Smooth muscle cell (in vitro differentiated cells): Measurements from ENCODE around the gene CRYBG2. TPM values are rescaled to one million over a fixed set of nuclear protein-coding genes. Genes with fewer than 3 reads are reported as not detected.
"Not testable (repeated sequence)": the region's sequence is repeated elsewhere in the genome, so short reads cannot be mapped to it uniquely, and the experiment has no call there.

Source experiments
- DNase-seq: peaks from one replicate; lab custom pipeline; 2025; ENCODE audit not compliant: unreplicated experiment; lab: John Stamatoyannopoulos, UW
- H2AFZ ChIP-seq: fragments of 200-600 bp; sonication (generic); 2 replicates; pipeline ENCODE4 v1.6.0; 2016; ENCODE audit warnings: antibody characterized with exemption, low read depth, mild to moderate bottlenecking
- H3F3A ChIP-seq: fragments of 200-600 bp; sonication (generic); 2 replicates; pipeline ENCODE4 v1.6.0; 2017; ENCODE audit warnings: antibody characterized with exemption, low read depth
- H3K27ac ChIP-seq: fragments of 200-600 bp; sonication (generic); 2 replicates; pipeline ENCODE4 v1.5.1; 2016; ENCODE audit warnings: low read depth, mild to moderate bottlenecking
- H3K27me3 ChIP-seq: fragments of 200-600 bp; sonication (generic); 2 replicates; pipeline ENCODE4 v1.6.1; 2016; ENCODE audit warnings: low read depth, mild to moderate bottlenecking
- H3K36me3 ChIP-seq: fragments of 200-600 bp; sonication (generic); 2 replicates; pipeline ENCODE4 v1.5.1; 2016; ENCODE audit warnings: low read depth
- H3K4me1 ChIP-seq: fragments of 200-600 bp; sonication (generic); 2 replicates; pipeline ENCODE4 v1.5.1; 2016; ENCODE audit warnings: low read depth
- H3K4me2 ChIP-seq: fragments of 200-600 bp; sonication (generic); 2 replicates; pipeline ENCODE4 v1.6.0; 2016; ENCODE audit warnings: mild to moderate bottlenecking
- H3K4me3 ChIP-seq: fragments of 200-600 bp; sonication (generic); 2 replicates; pipeline ENCODE4 v1.5.1; 2016; ENCODE audit warnings: mild to moderate bottlenecking
- H3K79me2 ChIP-seq: fragments of 200-600 bp; sonication (generic); 2 replicates; pipeline ENCODE4 v1.6.0; 2016; ENCODE audit warnings: low read depth, mild to moderate bottlenecking
- H3K9ac ChIP-seq: fragments of 200-600 bp; sonication (generic); 2 replicates; pipeline ENCODE4 v1.6.0; 2016; ENCODE audit warnings: low read depth
- H3K9me3 ChIP-seq: fragments of 200-600 bp; sonication (generic); replicated peaks from 2 replicates; pipeline ENCODE4 v1.5.1; 2016; ENCODE audit warnings: low read depth
- H4K20me1 ChIP-seq: fragments of 200-600 bp; sonication (generic); 2 replicates; pipeline ENCODE4 v1.6.0; 2016; ENCODE audit warnings: low read depth
- WGBS: methylation state at CpG from one replicate; pipeline ENCODE4 v1.1.7; 2016; ENCODE audit warnings: low lambda C conversion rate; 5-methylcytosine and 5-hydroxymethylcytosine counted together
- polyA plus RNA-seq: library from polyadenylated mRNA; unstranded; fragments of >200 nt; fragmentation: Nextera tagmentation; extraction: Ambion mirVana; gene quantifications from 2 replicates; pipeline ENCODE4 v1.2.1, GENCODE V29; 2016
- total RNA-seq: library from RNA; depleted of rRNA; stranded (reverse); fragments of >200 nt; gene quantifications from 2 replicates; pipeline ENCODE4 v1.2.3, GENCODE V29; 2014
- TF ChIP-seq, protein P1 (sequence below): fragments of 200-600 bp; sonication (generic); IDR thresholded peaks from 2 replicates; pipeline ENCODE4 v1.5.1; 2017; ENCODE audit warnings: borderline replicate concordance, mild to moderate bottlenecking, antibody characterized with exemption; ENCODE audit not compliant: insufficient read depth, poor library complexity, severe bottlenecking

CRYBG2 gene
- total and polyA plus RNA-seq, 2 experiments from 2014 or later, result 4.1 to 9.5 TPM

DNA sequence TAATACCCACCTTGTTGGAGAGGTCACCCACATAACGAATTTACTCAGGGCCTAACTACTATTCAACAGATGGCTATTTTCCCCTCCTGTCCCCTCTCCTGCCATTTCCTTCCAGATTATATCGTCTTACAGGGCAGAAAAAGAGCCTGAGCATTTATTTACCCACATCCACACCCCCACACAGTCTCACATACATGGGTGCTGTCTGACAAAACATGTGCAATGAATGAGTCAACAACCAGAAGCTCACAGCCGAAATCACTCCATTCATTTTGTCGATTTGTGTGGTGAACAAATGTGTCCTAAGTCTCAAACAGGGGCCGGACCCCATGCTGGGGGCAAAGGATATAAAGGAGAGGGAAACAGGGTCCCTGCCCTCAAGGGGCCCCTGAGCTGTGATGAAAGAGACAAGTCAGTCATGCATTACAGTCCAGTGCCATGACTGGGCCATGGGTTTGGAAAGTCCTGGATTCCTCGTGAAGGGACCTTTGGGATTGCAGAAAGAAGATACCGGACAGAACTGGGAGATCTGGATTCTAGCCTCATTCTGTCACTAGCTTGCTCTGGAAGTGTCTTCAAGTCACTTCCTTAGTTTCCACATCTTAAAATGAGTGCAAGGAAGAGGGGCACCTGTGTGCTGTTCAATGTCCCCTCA is 35.0 kb upstream of the CRYBG2 start:
- Histone ChIP-seq H3K27me3 (no peaks in the 10 kb centered on the region), H3K9ac (no peak overlapping the region), H3K27ac (no peak overlapping the region), H3K4me2 (peak overlapping the region; percentile 35), H3F3A (no peaks in the 10 kb centered on the region), H2AFZ (no peak overlapping the region), H3K4me3 (no peak overlapping the region), H4K20me1 (no peaks in the 10 kb centered on the region), H3K9me3 (no peaks in the 10 kb centered on the region), H3K36me3 (no peaks in the 10 kb centered on the region), H3K79me2 (no peaks in the 10 kb centered on the region), H3K4me1 (peaks cover 9% of the 10 kb centered on the region)
- WGBS, result 59% methylated on average over 7 of the region's 7 CpGs
- no peak for DNase-seq
- TF ChIP-seq, protein P1, sequence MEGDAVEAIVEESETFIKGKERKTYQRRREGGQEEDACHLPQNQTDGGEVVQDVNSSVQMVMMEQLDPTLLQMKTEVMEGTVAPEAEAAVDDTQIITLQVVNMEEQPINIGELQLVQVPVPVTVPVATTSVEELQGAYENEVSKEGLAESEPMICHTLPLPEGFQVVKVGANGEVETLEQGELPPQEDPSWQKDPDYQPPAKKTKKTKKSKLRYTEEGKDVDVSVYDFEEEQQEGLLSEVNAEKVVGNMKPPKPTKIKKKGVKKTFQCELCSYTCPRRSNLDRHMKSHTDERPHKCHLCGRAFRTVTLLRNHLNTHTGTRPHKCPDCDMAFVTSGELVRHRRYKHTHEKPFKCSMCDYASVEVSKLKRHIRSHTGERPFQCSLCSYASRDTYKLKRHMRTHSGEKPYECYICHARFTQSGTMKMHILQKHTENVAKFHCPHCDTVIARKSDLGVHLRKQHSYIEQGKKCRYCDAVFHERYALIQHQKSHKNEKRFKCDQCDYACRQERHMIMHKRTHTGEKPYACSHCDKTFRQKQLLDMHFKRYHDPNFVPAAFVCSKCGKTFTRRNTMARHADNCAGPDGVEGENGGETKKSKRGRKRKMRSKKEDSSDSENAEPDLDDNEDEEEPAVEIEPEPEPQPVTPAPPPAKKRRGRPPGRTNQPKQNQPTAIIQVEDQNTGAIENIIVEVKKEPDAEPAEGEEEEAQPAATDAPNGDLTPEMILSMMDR, result no peak

DNA sequence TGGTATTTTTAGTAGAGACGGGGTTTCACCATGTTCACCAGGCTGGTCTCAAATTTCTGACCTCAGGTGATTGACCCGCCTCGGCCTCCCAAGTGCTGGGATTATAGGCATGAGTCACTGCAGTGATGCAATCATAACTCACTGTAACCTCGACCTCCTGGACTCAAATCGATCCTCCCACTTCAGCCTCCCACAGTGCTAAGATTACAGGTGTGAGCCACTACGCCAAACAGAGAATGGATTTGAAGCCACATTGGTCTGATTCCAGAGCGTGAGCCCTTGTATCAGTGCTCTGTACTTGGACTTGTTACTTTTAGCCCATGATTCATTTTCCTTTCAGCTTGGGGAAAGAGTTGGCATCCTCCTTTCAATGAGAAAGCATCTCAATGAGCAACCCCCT is 33.5 kb upstream of the CRYBG2 start:
- no peak overlapping the region for H2AFZ ChIP-seq
- H3K27me3 ChIP-seq, result no peaks in the 10 kb centered on the region
- no peaks in the 10 kb centered on the region for H3K79me2 ChIP-seq
- no peak overlapping the region for H3K27ac ChIP-seq
- no peak overlapping the region for H3K9ac ChIP-seq
- 53% methylated on average over 7 of the region's 7 CpGs for WGBS
- DNase-seq, result no peak
- H4K20me1 ChIP-seq, result no peaks in the 10 kb centered on the region
- no peaks in the 10 kb centered on the region for H3F3A ChIP-seq
- TF ChIP-seq, protein P1, result no peak
- H3K4me1 ChIP-seq, result peaks cover 9% of the 10 kb centered on the region
- H3K4me3 ChIP-seq, result no peak overlapping the region
- H3K9me3 ChIP-seq, result no peaks in the 10 kb centered on the region
- no peaks in the 10 kb centered on the region for H3K36me3 ChIP-seq
- no peak overlapping the region for H3K4me2 ChIP-seq

DNA sequence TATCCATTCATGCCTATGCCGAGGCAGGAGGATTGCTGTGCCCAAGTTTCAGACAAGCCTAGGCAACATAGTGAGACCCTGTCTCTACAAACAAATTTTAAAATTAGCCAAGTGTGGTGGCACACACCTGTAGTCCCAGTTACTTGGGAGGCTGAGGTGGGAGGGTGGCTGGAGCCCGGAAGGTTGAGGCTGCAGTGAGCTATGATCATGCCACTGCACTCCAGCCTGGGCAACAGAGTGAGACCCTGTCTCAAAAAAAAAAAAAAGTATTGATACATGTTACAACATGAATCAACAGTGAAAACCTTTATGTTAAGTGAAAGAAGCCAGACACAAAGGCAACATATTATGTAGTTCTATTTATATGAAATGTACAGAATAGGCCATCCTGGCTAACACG is 31.1 kb upstream of the CRYBG2 start:
- H3K27me3 ChIP-seq, H2AFZ ChIP-seq, H3K9ac ChIP-seq, H3K4me3 ChIP-seq, H3K4me1 ChIP-seq, H3K36me3 ChIP-seq, H3K9me3 ChIP-seq, H3F3A ChIP-seq, DNase-seq, H3K27ac ChIP-seq, H4K20me1 ChIP-seq, H3K79me2 ChIP-seq: not testable (repeated sequence)
- H3K4me2 ChIP-seq, result peak overlapping the region; percentile 73
- WGBS, result 98% methylated on average over 3 of the region's 3 CpGs

DNA sequence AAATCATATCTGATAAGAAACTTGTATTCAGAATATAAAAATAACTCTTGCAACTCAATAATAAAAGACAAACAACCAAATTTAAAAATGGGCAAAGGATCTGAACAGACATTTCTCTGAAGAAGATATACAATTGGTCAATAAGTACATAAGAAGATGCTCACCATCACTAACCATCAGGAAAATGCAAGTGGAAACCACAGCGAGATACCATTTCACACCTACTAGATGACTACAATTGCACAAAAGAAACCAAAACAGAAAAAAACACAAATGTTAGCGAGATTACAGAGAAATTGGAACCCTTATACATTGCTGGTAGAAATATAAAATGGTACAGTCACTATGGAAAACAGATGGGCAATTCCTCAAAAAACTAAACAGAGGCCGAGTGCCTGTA is 30.1 kb upstream of the CRYBG2 start:
- no peaks in the 10 kb centered on the region for H4K20me1 ChIP-seq
- peaks cover 9% of the 10 kb centered on the region for H3K4me1 ChIP-seq
- no peak overlapping the region for H3K4me3 ChIP-seq
- no peaks in the 10 kb centered on the region for H3K27me3 ChIP-seq
- no peaks in the 10 kb centered on the region for H3K9me3 ChIP-seq
- no peak overlapping the region for H3K4me2 ChIP-seq
- no peak for DNase-seq
- no peaks in the 10 kb centered on the region for H3K36me3 ChIP-seq
- no peak overlapping the region for H3K27ac ChIP-seq
- no peaks in the 10 kb centered on the region for H3K79me2 ChIP-seq
- no peaks in the 10 kb centered on the region for H3F3A ChIP-seq
- no peak overlapping the region for H2AFZ ChIP-seq
- 91% methylated on average over 3 of the region's 3 CpGs for WGBS
- no peak overlapping the region for H3K9ac ChIP-seq
- TF ChIP-seq, protein P1, result no peak
